Activated CD8-positive, alpha-beta memory T cell treated with anti-CD3 and anti-CD28 coated beads, Interleukin-2, amount 50 U/mL, for 1 hour (primary cell): ENCODE data around the gene WDR4.
"Not testable (repeated sequence)": the region's sequence is repeated elsewhere in the genome, so short reads cannot be mapped to it uniquely, and the experiment has no call there.

Source experiments
- DNase-seq: peaks from one replicate; pipeline ENCODE4 v3.0.0-alpha.2; 2020; ENCODE audit errors: extremely low read depth

WDR4 gene

DNA sequence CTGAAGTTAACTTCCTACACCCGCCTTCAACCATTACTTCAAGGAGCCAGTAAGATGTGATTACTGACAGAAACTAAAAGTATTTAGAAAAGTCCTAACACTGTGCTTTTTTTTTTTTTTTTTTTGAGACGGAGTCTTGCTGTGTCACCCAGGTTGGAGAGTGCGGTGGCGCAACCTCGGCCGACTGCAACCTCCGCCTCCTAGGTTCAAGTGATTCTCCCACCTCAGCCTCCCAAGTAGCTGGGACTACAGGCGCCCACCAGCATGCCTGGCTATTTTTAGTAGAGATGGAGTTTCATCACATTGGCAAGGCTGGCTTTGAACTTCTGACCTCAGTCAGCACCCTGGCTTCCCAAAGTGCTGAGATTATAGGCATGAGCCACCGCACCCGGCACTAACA is 3.5 kb downstream of the WDR4 start:
- DNase-seq, result not testable (repeated sequence)

DNA sequence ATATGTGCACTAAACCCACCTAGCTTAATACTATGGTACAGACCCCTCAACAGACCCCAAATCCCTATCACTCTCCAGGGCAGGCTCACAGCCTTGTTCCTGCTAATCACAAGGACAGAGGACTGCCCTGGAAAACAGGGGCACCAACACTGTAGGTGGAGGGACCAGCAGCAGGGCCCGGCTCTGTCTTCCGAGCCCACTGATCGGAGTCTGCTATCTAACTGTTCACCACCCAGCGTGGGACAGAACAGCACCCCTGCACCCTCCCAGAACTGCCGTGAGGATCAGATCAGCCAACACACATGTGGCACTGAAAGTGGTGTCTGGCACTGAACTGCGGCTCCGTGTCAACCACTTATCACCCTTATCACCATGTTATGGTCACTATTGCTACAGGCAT is 6.2 kb downstream of the WDR4 start:
- no peak for DNase-seq

DNA sequence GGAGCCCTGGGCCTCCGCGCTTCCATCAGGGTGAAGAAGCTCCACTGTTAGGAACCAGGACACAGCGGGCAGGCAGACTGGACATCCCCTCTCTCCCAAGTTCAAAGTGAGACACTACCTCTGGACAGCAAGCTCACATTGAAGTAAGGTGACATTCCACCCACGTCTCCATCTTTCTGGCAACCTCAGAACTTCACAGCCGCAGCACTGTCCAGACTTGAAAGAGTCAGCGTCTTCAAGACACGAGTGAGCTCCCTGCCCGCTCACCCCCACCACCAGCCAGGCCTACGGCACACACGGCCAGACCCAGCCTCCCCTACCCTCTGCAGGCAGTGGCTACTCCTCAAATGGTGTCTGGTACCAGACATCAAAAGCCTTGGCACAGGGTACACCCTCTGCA is 11.1 kb downstream of the WDR4 start:
- no peak for DNase-seq

DNA sequence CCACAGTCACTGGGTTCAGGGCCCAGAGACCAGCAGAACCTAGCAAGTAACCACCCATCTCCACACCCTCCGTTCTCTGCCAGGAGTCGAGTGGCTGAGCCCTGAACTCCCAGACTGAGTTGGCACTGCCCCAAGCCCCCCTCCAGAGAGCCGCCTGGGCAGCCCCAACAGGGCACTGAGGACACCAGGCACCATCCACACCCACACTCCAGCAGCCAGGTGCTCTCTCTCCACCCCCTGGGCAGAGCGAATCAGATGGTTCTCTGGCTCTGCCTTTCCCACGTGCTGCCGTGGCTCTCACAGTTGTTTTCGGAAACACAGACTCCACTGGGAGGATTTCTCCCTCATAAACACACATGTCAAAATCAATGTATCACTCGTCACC is 13.6 kb downstream of the WDR4 start:
- no peak for DNase-seq

DNA sequence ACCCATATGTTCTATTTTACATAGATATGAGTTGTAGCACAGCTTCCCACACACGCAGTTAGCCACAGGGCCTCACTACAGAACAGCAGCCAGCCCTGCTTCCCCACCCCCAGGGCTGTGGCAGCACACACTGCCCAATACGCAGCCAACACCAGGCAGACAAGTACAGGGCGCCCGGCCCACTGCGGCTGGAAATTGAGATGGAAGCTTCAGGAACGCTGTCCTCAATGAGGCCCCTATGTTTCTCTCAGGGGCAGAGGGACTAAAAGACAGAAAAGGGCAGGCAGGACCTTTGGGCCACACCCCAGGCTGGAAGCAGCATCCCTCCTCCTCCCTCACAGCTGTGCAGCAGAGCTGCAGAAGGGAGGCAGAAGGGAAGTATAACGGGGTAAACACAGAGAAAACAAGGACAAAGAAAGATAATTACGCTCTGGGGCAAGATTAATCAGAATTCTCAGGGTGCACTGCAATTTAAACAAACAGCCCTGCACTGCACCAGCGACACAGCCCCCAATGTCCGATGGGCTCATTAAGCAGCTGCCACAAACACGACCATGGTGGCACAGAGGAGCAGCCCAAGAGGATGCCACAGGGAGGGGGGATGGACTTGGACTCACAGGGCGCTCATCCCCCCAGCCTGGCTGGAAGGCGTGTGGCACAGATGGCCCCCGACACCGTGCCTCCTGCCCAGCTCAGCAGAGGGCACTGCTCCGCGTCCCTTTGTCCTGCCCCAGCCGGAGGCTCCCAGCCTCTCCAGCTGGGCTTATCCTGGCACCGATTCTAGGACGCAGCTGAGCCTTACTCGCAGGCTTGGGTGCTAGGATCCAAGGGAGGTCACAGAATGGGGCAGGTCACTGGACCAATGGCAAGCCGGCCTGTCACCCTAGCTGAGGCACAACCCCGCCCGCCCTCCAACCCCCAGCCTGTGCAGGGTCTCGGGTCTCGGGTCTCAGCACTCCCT is 14.2 kb downstream of the WDR4 start:
- no peak for DNase-seq

DNA sequence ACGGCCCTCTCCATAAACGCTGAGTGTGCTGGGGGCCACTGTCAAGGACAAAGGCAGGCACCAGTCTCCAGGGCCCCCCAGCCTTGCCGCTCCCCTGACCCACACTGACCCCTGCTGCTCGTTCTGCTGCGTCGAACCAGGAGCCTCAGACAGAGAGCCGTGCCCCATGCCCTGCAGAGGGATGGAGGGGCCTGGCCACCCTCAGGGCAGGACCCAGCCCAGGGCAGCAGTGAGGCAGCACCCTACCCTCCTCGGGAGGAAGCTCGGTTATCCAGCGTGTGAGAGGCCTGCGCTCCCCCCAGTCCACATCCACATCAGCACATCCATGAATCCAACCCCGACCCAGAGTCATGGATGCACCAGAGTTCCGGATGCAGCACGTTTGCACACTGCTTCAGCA is 15.1 kb downstream of the WDR4 start:
- no peak for DNase-seq

DNA sequence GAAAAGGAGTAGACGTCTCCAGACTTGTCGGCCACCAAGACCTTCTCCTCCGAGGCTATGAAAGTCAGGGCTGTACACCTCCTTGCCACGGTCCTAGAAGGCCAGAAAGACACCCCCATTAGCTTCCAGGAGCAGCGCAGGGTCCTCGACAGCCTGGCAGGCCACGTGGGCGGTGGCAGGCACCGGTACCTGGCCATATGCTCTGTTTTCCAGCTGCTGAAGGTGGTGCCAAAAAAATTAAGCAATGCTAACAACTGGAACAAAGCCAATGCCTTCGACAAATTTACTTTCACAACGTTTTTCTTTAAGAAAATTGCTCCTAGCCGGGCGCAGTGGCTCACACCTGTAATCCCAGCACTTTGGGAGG is 15.9 kb downstream of the WDR4 start:
- no peak for DNase-seq

DNA sequence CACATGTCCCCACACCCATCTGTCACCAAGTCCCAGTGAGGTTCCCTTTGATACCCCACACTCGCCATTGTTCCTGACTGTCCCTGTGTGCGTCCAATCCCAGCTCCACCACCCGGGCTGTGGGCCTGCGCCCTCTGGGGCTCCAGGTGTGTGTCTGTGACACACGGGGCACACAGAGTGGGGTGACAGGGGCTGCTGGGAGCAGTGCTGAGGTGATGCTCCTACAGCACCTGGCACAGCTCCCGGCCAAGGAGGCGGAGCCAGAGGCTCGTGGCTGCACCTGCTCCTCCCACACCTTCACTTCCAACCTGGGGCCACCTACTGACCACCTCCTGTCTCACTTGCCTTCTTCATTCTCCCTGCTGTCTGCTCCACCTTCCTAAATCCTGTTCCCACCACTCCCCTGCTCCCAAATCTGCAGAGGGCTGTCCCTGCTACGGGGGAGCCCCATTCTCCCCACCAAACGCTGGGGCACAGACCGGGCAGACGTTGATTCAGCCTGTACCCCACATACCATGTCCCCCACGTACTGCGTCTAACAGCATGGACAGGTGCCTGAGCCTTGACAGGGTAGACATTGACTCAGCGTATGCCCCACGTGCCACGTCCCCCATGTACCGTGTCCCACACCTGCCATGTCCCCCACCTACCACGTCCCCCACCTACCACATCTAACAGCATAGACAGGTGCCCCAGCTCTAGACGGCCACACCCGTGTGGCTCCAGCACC is 16.4 kb downstream of the WDR4 start:
- no peak for DNase-seq

DNA sequence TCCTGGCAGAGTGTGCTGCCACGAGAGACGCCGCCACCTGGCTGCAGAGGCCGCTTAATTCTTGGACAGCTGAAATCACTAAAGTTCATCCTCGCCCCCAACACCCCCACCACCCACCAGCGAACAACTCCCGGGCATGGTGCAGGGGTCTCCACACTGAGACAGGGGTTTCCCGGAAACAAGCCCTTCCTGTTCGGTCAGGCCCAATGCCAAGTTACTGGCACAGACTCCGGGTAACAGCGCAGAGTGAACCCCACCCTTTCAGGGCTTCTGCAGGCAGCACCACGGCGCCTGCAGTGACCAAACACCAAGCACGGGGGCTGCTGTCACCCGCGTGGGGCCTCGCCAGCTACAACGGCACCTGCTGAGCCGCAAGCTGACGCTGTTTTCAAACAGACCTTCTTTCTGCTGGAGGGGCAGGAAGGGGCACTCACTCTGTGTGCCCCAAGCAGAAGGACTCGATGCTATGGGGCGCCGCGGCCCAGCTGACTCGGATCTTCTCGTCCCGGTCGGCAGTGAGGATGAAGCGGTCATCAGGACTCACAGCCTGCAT is 17.4 kb downstream of the WDR4 start:
- DNase-seq, result no peak

DNA sequence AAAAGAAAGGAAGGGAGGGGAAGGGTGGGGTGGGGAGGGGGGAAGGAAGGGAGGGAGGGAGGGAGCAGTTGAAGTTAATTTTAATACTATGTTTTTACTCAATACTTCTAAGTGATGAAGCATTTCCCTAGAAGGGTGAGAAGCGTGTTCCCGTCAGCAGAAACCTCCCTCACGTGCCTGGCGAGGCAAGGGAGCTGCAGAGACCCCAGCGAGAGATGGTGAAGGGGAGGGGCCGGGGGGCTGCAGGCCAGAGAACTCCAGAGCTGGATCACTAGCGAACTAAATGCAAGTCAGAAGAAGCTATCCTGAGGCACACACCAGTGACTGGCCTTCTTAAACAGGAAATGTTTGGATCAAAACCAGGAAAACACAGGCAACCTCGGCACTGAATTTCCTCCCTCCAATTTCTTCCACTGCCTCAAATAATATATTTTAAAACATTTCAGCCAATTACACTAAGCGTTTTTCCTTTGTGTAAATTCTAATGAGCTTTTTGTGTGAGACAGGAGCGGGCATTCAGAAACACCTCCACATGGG is 18.0 kb downstream of the WDR4 start:
- no peak for DNase-seq

DNA sequence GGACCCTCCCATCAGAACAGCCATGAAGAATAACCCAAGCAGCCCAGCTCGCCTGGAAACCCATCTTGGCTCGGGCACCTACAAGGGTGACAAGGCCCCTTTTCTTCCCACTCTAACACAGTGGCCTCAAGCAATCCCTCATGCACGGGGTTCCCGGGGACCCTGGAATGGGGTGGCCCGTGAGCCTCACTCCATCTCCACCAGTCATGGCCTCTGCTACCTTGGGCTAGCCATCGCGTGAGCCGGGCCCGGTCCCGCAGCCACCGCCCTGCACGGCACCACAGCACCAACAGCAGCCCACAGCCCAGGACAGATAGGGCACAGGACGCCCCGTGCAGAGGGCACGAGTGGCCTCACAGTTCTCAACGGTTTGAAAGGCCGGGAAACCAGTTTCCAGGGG is 19.0 kb downstream of the WDR4 start:
- no peak for DNase-seq

DNA sequence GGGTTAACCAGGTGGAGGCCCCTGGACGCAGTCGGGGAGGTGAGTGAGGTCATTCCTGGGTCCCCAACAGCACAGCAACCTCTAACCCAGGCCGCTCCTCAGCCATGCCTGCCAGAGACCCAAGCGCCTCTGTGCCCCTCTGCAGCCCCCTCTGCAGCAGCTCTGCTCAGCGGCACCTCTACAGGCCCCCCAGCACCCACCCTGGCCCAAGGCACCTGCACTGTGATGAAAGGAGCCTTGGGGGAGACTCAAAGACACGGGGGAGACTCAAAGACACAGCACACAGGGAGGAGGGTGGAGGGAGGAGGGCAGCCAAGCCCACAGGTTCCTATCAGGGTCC is 19.5 kb downstream of the WDR4 start:
- DNase-seq, result no peak

DNA sequence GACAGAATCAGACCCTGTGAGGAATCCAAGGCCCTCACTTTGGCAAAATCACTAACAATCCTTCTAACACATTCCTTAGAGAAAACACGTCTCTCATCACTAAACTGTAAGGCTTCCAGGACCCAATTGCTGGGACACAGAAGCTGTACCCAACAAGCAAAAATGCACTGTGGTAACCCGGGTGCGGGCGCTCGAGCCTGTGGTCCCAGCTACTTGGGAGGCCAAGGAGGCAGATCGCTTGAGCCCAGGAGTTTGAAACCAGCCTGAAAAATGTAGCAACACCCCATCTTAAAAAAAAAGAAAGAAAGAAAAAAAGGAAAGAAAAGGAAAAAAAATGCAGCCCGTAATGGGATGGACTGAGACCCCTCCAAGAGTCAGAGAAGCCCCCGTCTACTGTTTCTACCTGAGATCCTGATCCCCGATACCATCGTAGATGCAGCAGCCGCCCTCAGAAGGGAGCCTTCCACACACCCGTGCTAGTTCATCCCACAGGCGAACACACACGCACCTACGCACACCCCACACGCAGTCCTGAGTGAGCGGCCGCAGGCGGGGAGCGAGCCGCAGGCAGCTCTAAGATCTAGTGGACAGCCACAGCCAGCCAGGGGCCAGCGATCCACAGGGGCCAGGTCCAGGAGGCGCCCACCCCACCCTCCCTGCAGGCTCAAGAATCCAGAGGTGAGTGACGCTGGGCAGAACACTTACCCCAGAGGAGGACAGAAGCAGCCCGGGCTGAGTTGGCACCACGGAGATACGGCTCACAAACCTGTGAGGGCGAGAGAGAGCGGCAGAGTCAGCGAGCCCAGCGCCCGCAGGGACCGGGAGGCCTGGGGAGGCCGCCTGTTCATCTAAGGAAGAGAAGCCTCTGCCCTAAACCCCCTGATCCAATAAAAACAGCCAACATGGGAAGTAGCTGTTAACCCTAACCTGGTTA is 20.1 kb downstream of the WDR4 start:
- DNase-seq, result no peak

DNA sequence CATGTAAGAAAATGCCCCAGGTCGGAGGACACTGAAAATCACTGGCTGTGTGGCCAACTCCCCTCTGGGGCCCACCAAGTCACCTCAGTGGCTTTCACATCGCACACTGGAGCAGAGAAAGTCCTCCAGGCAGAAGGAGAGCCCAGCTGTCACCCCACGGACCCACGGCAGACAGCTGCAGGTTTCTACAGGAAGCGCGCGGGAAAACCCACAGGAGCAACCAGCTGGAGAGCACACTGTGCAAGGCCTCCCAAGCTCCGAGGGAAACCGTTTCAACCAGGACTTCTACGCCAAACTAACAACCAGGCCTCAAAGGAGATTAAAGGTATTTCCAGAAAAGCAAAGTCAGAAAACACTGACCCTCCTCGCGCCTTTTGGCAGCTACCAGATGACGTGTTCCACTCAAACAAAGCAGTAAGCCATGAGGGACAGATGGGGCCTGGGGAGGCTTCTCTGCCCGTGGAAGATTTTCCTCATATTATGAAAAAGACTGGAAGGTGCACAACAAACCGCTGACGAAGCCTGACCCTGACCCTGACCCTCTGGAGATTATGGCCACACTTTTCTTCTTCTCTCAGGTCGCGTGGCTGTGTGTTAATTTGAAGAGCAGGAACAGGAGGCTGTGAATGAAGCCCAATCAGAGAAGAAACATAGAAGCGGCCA is 21.0 kb downstream of the WDR4 start:
- no peak for DNase-seq

DNA sequence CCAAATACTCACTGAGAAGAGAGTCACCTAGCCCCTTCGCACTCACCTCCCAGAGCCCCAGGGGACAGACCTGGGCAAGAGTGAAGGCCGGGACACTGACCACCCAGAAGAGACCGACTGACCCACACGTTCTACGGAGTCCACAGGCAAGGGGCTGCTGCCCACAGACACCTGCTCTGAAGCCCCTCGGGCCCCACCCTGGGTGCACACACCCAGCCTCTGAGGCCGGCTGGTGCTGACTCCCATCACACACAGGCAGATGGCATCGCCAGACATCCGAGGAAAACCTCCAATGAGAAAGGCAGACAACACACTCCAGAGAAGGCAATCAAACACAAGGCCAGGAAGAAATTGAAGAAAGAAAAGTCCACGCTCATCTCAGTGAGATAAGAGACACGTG is 22.1 kb downstream of the WDR4 start:
- DNase-seq, result no peak

DNA sequence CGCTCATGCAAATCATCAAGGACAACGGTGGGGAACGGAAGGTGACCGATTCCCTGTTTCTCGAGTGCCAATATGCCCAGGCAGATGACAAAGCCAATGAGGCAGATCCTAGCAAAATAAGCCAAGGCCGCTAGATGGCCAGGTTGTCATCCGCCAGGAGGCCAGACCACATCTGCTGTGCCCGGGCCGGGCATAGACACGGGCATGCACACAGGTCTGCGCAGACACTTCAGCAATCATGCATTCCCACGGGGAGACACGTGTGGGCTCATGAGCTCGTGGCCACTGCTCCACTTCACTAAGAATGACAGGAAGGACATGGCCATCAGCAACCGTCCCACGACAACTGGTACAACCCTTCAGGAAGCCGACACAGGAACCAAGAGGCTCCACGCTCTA is 23.4 kb downstream of the WDR4 start:
- DNase-seq, result no peak

DNA sequence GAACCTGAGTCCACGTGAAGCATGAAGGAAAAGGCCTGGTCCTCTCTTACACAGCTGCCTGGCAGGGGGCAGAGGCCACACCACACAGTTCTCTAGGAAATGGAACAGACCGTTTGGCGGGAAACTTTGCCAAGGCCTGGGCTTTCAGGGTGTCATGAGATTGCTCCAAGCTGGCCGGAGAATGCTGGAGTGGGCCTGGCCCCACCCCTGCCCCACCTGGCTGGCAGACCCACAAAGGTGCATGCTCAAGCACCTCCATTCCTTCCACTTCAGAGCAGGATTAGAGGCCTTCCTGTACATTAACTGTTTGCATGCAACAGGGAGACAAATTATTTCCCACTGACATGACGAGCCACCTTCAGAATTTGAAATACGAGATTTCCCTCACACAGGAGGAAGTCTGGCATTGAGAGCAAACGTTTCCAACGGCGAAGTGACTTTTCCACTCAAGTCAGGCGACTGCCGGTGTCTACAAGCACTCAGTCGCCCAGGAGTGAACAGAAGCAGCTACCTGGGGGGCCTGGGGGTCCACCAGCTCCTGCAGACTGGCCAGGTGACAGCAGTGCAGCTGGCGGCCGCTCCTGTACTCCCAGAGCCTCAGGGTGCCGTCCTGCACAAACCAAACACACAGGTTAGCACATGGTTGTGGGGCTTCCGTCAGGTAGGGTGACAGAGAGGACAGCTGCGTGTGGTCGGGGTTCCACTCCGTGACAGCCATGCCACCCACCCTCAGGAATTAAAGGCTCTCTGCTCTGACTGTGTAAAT is 24.0 kb downstream of the WDR4 start:
- DNase-seq, result no peak

DNA sequence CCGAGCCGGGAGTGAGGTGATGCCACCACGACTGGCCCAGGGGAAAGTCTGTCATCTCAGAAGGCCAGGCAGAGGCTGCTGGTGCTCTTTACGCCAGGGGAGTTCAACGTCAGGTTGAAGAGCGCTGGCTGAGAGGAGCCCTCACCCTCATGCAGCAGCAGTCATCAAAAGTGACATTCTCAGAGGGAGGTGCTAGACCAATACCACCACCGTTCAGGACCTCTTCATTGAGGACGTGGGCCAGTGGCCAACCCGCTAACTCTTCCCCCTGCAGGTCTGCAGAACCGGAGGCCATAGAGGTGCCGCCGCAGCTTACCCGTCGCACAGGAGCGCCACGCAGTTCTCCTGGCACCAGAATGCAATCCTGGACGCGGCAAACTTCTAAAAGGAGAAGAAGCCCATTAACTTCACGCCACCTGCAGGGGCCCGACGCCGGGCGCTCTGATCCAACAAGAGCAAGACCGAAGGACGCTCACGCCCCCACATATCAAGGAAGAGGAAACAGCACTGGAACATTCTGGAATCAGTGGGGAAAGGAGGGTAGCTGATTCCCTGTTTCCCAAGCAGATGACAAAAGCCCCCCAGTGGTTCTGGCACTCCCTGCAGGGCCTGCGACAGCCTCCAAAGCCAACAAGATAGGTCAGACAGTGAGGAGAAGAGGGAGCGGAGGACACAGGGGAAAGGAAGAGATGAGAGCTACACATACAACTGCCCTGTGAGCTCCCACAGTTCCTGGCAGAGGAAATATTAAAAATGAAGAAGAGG is 24.9 kb downstream of the WDR4 start:
- no peak for DNase-seq

DNA sequence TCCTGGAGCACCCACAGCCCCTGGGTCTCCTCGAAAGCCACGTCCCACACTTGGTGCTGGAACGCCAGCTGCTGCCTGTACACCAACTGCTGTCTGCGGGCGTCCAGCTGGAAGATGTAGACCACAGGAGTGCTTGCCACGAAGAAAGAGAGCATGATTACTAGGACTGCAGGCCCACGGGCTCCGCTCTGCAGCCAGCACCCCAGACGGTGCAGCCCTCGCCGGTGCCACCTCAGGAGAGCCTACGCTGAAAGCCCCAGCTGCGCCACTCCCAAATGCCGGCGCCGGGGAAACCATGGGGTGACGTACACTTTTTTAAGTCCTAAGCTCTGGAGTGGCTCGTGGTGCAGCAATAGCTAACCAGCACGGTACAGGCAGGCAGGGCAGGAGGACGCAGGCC is 25.7 kb downstream of the WDR4 start:
- DNase-seq, result no peak
